MCF 10A (cell line): ENCODE results near the gene SYCP2L. TPM values are rescaled to one million over a fixed set of nuclear protein-coding genes. Genes with fewer than 3 reads are reported as not detected.

Source experiments
- BruUV-seq: library from RNA; stranded (reverse); fragments of 400-500 nt; replicated peaks from 2 replicates; lab custom pipeline; 2021; lab: Mats Ljungman, UMichigan
- CTCF ChIA-PET: fragments of 300-600 bp; sonication (Branson Sonifier 250); formaldehyde crosslinking; extraction: SDS; loops from one replicate; lab custom pipeline; 2021; ENCODE audit warnings: antibody characterized with exemption, inconsistent platforms; lab: Yijun Ruan, JAX
- POLR2A ChIA-PET: fragments of 300-600, 350-650 bp; sonication (Branson Sonifier 250); formaldehyde crosslinking; extraction: SDS; loops from one replicate; lab custom pipeline; 2020; ENCODE audit warnings: antibody characterized with exemption, inconsistent platforms; lab: Yijun Ruan, JAX
- DNase-seq: peaks from one replicate; pipeline ENCODE4 v3.0.0-alpha.2; 2018; ENCODE audit not compliant: unreplicated experiment
- H3K27ac Mint-ChIP-seq: one replicate; pipeline ENCODE4 v1.8.0; 2022; ENCODE audit warnings: mild to moderate bottlenecking, low read depth, mixed read lengths; ENCODE audit not compliant: unreplicated experiment
- H3K27me3 Mint-ChIP-seq: one replicate; pipeline ENCODE4 v1.8.0; 2022; ENCODE audit warnings: mixed read lengths; ENCODE audit not compliant: insufficient read depth, unreplicated experiment
- H3K36me3 Mint-ChIP-seq: one replicate; pipeline ENCODE4 v1.8.0; 2022; ENCODE audit warnings: mild to moderate bottlenecking, moderate library complexity, mixed read lengths; ENCODE audit not compliant: insufficient read depth, unreplicated experiment
- H3K4me1 Mint-ChIP-seq: one replicate; pipeline ENCODE4 v1.8.0; 2022; ENCODE audit warnings: mixed read lengths; ENCODE audit not compliant: insufficient read depth, unreplicated experiment
- H3K4me3 Mint-ChIP-seq: one replicate; pipeline ENCODE4 v1.8.0; 2022; ENCODE audit warnings: mild to moderate bottlenecking, moderate library complexity, mixed read lengths; ENCODE audit not compliant: unreplicated experiment
- H3K9me3 Mint-ChIP-seq: one replicate; pipeline ENCODE4 v1.8.0; 2022; ENCODE audit warnings: mixed read lengths; ENCODE audit not compliant: unreplicated experiment
- CTCF ChIP-seq: fragments of 200-600 bp; IDR thresholded peaks from one replicate; pipeline ENCODE4 v1.8.0; 2022; ENCODE audit warnings: antibody characterized with exemption, mild to moderate bottlenecking; ENCODE audit not compliant: unreplicated experiment
- intact Hi-C: fragments of 100-400 bp; cut with micrococcal nuclease; formaldehyde crosslinking; loops from 2 replicates; pipeline ENCODE4 v1.14.1; 2022
- total RNA-seq: library from RNA; stranded (reverse); gene quantifications from 2 replicates; pipeline ENCODE4 v1.2.3, GENCODE V29; 2022

The SYCP2L gene
- total RNA-seq, 1 experiment from 2014 or later, result not detected

GRCh38 chr6:10989587-10989986 lies 102.7 kb downstream of the SYCP2L start:
- Mint-ChIP-seq H3K36me3 (no peaks in the 10 kb centered on the region), H3K4me1 (no peaks in the 10 kb centered on the region), H3K27me3 (no peaks in the 10 kb centered on the region), H3K27ac (no peak overlapping the region), H3K4me3 (no peak overlapping the region), H3K9me3 (no peaks in the 10 kb centered on the region)
- ChIA-PET CTCF (no interaction called here), POLR2A (no interaction called here)
- no TSS peak for BruUV-seq
- intact Hi-C loops, result no loop called here
- TF ChIP-seq CTCF, result no peak
- no peak for DNase-seq

GRCh38 chr6:10991115-10991514 lies 104.3 kb downstream of the SYCP2L start:
- BruUV-seq, result no TSS peak
- ChIA-PET POLR2A (interaction anchor here (1.3 kb wide), 1 partner anchor 29 kb away, joined by 6 read pairs; no protein-coding TSS in a partner anchor), CTCF (interaction anchor here (0.6 kb wide), 1 partner anchor 329 kb away, joined by 3 read pairs; no protein-coding TSS in a partner anchor)
- no peaks in the 10 kb centered on the region for H3K27me3 Mint-ChIP-seq
- H3K4me1 Mint-ChIP-seq, result no peaks in the 10 kb centered on the region
- H3K9me3 Mint-ChIP-seq, result no peaks in the 10 kb centered on the region
- no peak overlapping the region for H3K4me3 Mint-ChIP-seq
- intact Hi-C loops, result no loop called here
- no peak for TF ChIP-seq CTCF
- no peak overlapping the region for H3K27ac Mint-ChIP-seq
- no peak for DNase-seq
- no peaks in the 10 kb centered on the region for H3K36me3 Mint-ChIP-seq

- TF ChIP-seq CTCF, result no peak
- DNase-seq, result no peak
- POLR2A ChIA-PET, result no interaction called here
These were observed 107.0 kb downstream of the SYCP2L start for GRCh38 chr6:10993896-10994295.

GRCh38 chr6:10995114-10995707 lies 108.4 kb downstream of the SYCP2L start:
- BruUV-seq, result no TSS peak
- Mint-ChIP-seq H3K4me3 (no peak overlapping the region), H3K27me3 (no peaks in the 10 kb centered on the region), H3K36me3 (no peaks in the 10 kb centered on the region), H3K9me3 (no peaks in the 10 kb centered on the region), H3K4me1 (peaks cover 6% of the 10 kb centered on the region), H3K27ac (no peak overlapping the region)
- intact Hi-C loops, result no loop called here
- ChIA-PET POLR2A (no interaction called here), CTCF (no interaction called here)
- no peak for DNase-seq
- no peak for TF ChIP-seq CTCF

More at GRCh38 chr6:10993896-10994295, 107.0 kb downstream of the SYCP2L start:
- intact Hi-C loops, result no loop called here
- Mint-ChIP-seq H3K27me3 (no peaks in the 10 kb centered on the region), H3K9me3 (no peaks in the 10 kb centered on the region), H3K4me3 (no peak overlapping the region), H3K4me1 (no peaks in the 10 kb centered on the region), H3K27ac (no peak overlapping the region), H3K36me3 (no peaks in the 10 kb centered on the region)
- BruUV-seq, result no TSS peak
- CTCF ChIA-PET, result interaction anchor here (0.6 to 0.7 kb wide), 4 partner anchors 8 to 619 kb away, joined by 3 to 8 read pairs (median 3); no protein-coding TSS in a partner anchor
